ENCODE data around the gene MYH11.
"Not testable (repeated sequence)": the region's sequence is repeated elsewhere in the genome, so short reads cannot be mapped to it uniquely, and the experiment has no call there.

MYH11 gene

DNA sequence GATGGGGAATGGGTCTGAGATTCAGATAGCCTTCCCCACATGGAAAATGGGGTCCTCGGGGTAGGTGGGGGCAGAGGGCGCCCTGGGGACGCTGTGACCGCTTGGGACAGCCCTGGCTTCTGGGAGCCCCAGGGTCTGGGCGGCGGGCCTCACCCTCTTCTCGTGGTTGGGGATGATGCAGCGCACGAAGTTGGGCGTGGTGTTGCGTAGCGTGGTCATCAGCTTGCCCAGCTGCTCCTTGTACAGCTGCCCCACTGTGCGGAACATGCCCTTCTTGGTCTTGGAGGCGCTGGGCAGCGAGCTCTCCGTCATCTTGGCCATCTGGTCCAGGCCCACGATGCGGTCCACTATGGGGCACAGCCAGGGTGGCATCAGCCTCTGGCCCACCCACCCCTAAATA, 106.8 kb downstream of the MYH11 start:
- DNase-seq (ENCODE audit: low read depth) = no peak

DNA sequence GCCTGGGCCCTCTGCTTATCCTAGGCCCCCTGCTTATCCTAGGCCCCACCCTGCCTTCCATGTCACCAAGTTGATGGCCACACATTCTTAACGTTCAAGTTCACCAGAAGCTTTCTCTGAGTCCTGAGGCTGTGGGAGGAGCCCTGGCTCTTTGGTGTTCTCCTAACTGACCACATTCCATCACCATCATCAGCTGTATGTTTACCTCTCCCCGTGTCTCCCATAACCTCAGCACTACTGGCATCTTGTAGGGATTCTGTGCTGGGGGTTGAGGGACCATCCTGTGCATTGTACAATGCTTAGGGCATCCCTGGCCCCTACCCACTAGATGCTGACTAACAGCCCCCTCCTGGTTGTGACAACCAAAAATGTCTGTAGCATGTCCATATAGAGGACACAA, 107.5 kb downstream of the MYH11 start:
- DNase-seq (ENCODE audit: low read depth) = peak; percentile 46

DNA sequence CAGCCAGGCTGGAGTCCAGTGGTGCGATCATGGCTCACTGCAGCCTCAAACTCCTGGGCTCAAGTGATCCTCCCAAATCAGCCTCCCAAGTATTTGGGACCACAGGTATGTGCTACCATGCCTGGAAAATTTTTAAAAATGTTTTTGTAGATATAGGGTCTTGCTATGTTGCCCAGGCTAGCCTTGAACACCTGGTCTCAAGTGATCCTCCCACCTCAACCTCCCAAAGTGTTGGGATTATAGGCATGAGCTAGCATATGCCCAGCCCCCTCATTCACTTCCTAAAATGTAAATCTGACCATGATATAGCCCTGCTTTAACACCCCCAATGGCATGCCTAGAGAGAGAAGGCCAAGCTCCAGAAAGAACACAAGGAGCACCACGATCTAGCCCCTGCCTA, 108.2 kb downstream of the MYH11 start:
- DNase-seq (ENCODE audit: low read depth) = no peak

DNA sequence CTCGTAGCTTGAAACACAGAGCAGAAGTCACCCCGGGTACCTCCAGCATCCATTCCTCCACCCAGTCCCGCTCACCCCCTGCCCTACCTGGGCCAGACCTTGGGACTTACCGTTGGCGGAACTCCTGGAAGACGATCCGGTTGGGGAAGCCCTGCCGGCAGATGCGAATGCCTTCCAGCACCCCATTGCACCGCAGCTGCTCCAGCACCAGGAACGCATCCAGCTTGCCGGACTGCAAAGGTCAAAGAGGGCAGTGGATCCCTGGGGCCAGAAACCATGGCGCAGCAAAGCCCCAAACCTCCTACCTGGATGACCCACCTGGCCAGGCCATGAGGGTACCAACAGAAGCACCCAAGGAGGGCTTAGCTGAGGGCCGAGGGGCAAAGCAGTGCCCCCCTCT, 108.9 kb downstream of the MYH11 start:
- DNase-seq (ENCODE audit: low read depth) = no peak

DNA sequence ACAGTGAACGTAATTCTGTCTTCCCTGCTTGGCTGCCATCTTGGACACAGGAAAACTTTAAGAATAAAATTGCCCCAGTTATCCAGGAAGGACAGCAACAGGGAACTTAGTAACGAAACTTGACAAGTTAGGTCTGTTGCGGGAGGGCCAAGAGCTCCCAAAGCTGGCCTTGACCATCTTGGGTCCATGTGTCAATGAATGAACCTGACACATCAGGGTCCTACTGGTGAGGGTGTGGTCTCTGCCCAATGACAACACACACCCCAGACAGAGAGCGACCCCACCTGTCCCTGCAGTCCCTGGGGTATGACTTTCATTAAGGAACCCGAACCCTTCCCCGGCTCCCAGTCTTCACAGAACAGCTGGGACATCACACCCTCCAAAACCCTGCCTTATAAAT, 110.5 kb downstream of the MYH11 start:
- DNase-seq (ENCODE audit: low read depth) = no peak

DNA sequence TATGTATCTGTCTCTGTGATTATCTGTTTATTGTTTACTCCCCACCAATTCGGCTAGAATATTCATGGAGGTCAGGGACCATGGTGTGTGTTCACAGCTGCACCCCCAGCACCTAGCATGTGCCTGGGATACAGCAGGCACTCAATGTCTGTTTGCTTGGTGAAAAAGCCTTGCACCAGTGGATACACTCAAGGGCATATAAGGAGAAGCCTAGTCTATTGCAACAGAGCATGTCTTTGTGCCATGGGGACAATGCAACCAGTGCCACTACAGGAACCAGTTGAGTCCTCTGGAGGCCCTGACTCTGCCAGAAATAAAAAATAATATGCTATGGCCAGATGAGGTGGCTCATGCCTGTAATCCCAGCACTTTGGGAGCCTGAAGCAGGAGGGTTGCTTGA, 113.2 kb downstream of the MYH11 start:
- no peak for DNase-seq (ENCODE audit: low read depth)

DNA sequence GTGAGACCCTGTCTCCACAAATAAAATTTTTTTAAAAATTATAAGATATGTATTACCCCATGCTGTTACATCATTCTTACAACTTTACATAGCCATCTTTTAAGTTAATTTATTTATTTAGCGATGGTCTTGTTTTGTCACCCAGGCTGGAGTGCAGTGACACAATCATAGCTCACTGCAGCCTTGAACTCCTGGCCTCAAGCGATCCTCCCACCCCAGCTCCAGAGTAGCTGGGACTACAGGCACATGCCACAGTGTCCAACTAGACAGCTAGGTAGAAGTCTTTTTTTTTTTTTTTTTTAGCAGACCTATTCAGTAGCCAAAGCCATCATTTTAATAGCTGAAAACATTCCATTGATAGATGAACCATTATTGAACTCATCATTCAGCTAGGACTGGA, 114.1 kb downstream of the MYH11 start:
- DNase-seq (ENCODE audit: low read depth) = no peak

DNA sequence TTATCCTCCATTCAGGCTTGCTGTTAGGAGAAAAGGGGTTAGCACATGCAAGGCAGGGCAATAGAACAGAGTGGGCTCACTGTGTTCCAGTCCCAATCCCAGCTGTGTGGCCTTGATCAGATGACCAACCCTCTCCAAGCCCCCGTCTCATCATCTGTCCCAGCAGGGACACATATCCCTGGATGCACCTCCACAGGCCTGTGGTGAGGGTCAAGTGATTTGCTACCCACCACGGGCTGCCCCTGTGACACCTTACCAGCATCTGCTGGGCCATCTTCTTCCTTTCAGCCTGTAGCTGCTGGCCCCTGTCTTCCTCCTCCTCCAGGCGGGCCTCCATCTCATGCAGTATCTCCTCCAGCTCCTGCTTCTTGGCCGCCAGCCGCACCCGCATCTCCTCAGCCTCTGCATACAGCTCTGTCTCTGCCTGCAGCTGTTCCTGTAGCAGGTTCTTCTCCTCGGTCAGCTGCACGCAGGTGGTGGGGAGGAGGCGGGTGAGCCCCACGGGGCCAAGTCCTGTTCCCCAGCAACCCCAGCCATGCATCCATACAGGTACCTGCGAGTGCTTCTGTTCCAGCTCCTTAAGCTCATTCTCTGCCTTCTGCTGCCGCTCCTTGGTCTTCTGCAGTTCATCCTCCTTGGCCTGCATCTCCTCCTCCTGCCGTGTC, 115.5 kb downstream of the MYH11 start:
- no peak for DNase-seq (ENCODE audit: low read depth)

DNA sequence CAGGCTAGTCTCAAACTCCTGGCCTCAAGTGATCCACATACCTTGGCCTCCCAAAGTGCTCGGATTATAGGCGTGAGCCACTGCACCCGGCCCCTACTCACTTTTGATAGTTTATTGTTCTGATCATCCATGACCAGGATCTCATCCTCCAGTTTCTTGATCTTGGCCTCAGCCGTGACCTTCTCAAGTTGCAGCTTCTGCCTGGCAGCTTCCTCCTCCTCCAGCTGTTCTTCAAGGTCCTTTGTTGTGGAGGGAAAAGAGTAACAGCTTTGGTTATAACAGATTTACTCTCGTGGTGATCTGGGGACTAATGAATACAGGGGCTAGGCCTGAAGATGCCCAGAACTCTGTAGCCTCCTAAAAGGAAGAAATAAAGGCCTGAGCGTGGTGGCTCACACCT, 116.9 kb downstream of the MYH11 start:
- no peak for DNase-seq (ENCODE audit: low read depth)

DNA sequence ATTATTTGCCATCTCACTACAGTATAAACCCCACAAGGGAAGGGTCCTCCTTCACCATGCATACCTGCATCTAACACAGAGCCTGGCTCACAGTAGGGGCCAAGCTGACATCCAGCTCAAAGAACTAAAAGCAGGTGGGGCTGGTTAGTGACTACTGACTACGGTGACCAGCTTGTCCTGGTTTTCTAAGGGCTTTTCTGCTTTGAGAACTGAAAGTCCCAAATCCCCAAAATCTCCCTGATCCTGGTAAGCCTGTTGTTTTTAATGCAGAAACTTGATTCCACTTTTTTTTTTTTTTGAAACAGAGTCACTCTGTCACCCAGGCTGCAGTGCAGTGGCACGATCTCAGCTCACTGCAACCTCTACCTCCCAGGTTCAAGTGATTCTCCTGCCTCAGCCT, 117.4 kb downstream of the MYH11 start:
- no peak for DNase-seq (ENCODE audit: low read depth)

DNA sequence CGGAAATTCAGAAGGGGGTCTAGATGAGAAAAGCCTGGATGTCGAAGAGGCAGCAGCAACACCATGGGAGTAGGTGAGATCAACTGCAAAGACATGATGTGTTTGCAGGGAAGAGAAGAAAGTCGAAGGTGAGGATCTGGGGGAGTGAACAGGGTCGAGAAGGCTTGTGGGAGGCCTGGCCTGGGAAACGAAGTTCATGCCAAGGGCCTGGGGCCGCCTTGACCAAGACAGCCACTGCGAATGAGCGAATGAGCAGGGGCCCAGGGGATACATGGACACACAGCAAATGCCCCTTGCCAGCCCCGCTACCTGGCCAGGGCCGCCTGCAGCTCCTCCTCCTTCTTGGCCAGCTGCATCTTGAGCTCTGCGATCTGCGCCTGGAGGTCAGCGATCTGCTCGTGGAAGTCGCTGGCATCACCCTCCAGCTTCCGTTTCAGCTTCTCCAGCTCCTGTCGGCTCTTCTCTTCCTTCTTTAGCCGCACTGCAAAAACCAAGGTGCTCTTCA, 119.6 kb downstream of the MYH11 start:
- DNase-seq (ENCODE audit: low read depth) = no peak

DNA sequence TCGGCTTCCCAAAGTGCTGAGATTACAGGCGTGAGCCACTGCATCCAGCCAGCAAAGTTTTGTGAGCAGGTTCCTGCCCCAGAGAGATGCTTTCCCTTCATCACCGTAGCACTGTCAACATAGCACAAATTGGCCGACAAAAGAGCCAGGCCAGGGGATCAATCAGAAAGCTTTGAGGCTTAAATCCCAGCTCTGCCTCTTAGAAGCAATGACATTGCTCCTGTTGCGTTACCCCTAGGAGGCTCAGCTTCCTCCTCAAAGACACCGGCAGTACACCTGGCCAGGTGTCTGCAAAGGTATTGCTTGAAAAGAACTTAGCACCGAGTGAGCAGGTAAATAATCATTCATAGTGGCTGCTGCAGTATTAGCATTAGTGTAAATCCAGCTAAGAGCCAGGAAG, 120.3 kb downstream of the MYH11 start:
- no peak for DNase-seq (ENCODE audit: low read depth)

DNA sequence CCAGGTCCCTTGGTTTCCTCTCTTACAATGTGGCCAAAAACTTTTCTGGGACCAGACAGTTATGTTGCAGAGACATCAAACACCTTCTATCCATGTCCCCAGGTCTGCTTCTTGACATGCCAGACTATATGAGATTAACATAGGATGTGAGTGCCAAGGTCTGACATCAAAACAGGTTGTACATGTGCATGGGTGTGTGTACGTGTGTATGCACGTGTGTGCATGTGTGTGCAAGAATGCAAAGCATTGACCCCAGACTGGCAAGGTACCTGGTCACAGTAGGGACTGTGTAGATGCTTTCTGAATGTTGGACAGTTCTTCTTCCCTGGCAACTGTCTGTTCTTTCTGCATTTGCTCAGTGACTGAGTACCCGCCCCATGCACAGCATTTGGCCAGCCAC, 121.2 kb downstream of the MYH11 start:
- DNase-seq (ENCODE audit: low read depth) = no peak

DNA sequence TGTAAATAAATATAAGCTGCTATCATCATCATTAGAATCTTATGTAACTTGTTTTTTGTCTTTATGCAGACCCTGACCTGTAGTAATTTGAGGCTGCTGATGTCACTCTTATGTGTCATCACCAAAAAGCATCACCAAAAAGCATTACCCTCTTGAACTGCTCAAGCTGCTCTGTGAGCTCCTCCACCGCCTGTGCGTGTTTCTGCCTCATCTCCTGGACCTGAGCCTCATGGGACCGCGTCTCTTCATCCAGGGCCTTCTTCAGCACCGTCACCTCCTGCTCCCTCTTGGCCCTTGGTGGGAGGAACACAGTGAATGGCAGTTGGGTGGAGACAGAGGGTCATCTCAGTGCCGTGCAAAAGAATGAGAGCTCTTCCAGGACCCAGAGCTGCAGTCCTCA, 124.4 kb downstream of the MYH11 start:
- DNase-seq (ENCODE audit: low read depth) = peak; percentile 17

DNA sequence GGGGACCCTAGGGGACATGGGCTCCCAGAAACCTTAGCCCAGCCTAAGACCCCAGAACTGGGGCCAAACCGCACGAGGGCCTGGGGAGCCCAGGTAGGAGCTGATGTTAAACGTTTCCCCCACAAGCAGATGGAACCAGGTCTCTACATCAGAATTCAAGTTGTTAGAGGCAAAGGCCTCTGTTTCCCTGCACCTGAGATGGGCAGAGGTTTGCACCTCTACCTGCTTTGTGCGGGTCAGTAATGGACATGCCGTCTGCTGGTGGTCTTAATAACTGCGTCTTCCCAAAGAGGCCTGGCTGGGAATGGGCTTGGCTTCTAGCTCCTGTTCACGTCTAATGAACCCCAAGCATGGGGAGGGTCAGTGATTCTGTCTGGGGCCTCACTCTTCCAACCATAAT, 127.7 kb downstream of the MYH11 start:
- DNase-seq (ENCODE audit: low read depth) = no peak

DNA sequence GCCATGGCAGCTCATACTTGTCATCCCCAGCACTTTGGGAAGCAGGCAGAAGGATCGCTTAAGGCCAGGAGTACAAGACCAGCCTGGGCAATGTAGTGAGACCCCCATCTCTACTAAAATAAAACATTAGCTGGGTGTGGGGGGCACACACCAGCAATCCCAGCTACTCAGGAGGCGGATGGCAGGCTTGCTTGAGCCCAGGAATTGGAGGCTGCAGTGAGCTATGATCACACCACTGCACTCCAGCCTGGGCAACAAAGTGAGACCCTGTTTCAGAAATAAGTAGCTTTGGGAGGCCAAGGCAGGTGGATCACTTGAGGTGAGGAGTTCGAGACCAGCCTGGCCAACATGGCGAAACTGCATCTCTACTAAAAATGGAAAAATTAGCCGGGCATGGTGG, 129.1 kb downstream of the MYH11 start:
- not testable (repeated sequence) for DNase-seq (ENCODE audit: low read depth)

DNA sequence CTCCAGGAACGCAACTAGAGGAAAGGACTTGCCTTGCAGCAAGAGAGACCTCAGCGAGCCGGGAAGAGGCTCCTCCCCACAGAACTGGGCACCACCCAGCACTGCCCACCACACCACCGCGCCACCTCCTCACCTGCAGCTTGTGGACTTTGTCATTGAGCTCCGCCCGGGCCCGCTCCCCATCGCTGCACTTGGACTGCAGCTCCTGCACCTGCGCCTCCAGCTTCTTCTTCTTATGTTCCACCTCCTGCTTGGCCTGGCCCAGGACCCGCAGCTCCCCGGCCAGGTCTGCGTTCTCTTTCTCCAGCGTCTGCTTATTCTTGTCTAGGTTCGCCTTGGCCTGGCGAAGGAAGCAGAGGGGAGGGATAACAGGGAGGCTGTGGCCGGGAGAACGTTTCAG, 130.1 kb downstream of the MYH11 start:
- no peak for DNase-seq (ENCODE audit: low read depth)

DNA sequence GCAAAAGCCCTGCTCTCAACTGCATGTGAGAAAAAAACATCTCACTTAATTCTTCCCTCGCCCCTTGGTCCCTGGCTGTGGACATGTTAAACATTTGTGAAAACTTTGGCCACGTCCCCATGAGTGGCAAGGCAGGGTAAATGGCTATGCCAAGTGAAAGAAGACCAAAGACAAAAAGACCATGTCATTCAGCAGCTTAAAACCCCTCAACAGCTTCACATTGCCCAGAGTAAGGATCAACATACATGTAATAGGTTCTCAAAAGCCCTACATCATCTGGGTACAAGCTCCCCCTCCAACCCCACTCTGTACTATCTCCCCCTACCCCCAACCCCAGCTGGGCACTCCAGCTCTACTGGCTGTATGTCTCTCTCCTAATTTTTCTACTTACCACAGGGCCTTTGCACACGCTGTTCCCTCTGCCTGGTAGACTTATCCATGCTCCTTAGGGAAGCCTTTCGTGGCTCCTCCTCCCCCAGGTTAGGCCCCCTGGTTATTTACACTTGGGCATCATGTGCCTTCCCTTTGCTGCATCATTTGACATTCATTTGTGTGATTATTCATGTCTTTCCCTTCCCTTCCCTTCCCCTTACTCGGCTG, 131.1 kb downstream of the MYH11 start:
- no peak for DNase-seq (ENCODE audit: low read depth)

DNA sequence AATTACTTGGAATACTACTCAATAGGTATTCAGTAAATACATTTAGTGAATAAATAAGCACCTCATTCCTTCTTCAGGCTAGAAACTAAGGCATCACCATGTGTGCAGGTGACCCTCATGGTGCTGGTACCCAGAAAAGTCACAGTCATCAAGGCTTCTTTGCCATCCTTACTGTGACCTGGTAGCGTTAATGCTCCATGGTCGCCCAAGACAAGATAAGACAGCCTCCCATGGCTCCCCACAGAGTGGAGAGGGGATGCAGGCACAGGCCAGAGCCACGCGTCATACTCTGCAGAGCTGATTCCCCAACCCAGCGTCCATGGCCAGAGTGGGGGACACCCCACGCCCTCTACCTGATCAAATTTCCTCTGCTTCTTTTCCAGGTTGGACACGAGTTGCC, 133.0 kb downstream of the MYH11 start:
- DNase-seq (ENCODE audit: low read depth) = no peak

DNA sequence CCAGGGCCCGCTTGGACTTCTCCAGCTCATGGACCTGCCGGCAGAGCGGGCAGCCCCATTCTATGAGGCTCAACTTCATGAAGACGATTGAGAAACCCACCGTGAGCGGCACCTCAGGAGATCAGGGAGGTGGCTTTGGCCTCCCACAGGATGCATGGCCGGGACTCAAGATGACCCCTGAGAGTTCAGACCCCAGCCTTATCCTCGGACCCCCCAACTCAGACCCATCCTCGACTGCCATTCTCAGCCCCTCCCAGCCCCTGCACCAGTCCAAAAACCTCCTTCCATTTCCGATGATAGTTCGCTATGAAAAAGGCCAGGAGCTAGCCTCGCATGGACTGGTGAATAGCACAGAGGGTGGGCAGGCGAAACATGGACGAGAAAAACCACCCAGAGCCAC, 135.8 kb downstream of the MYH11 start:
- no peak for DNase-seq (ENCODE audit: low read depth)

DNA sequence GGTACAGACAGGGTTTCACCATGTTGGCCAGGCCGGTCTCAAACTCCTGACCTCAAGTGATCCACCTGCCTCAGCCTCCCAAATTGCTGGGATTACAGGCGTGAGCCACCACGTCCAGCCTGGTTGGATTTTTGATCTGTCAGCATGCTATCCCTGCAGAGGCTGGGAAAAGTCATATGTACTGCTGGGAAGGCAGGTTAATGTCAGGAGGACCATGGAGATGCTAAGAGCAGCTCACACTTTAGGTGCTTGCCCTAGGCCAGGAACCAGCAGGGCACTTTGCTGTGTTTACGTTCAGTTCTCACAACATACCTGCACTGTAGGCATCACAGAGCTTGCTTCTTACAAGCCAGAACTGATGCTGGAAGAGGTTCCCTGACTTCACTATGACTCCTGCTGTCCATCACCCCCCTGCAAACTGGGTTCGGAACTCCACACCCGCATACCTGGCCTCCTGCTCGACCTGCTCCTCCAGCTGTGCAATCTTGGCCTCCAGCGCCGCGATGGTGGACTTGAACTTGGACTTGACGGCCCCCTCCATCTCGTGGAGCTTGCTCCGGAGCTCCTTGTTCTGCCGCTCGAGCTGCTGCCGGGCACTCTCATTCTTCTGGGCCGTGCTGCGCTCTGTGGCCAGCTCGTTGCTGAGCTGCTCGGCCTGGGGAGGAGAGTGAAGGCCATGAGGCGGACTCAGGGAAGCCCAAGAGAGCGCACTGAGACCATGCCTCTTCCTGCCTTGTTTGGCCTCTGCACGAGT, 140.0 kb downstream of the MYH11 start:
- no peak for DNase-seq (ENCODE audit: low read depth)

DNA sequence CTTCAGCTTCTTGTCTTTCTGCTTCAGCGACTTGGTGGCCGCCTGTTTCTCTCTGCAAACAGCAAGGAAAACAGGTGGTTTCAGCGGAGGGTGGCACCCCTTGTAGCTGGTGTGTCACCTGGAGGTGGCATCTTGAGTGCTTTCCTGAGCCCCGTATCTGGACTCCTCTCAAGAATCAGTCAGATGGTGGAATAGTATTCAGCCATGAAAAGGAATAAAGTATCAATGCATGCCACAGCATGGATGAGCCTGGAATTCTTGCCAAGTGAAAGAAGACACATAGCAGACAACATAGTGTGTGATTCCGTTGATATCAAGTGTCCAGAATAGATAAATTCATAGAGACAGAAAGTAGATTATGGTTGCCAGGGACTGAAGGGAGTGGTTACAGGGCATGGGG, 141.6 kb downstream of the MYH11 start:
- no peak for DNase-seq (ENCODE audit: low read depth)

DNA sequence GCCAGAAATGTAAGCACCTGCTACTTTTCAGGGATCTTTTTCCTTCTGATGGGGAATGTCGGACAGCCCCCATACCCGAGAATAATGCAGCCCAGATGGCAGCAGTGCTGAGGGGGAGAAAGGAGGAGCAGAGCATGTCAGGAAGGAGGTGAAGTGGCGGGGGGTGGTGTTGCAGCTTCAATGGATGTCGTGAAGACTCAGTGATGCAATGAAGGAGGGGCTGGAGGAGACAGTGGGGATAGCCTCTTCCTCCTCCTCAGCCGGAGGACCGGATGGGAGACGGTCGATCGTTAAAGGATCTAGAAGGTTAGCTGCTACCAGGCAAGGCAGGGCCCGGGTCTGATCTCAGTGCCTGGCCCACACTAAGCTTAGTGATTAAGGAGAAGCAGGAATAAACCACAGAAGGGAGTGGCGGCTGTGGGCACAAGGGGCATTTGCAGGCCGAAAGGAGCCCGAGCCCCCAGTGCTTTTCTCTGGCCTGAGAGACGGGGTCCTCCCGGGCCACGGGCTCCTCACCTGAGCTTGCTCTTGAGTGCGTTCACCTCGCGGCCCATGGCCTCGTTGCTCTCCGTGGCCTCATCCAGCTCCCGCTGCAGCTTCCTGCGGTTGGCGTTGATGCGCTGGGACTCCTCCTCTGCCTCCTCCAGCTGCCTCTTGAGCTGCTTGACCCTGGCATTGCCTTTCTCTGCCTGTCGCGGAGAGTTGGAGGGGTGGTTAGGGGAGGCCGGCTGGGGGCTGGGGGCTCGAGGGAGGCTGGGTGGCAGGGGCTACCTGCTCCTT, 142.2 kb downstream of the MYH11 start:
- DNase-seq (ENCODE audit: low read depth) = no peak
